ENCODE results near the gene FOXRED2. TPM values are rescaled to one million over a fixed set of nuclear protein-coding genes. Genes with fewer than 3 reads are reported as not detected.

FOXRED2 gene
- total RNA-seq, 1 experiment from 2014 or later: 19.9 TPM

DNA sequence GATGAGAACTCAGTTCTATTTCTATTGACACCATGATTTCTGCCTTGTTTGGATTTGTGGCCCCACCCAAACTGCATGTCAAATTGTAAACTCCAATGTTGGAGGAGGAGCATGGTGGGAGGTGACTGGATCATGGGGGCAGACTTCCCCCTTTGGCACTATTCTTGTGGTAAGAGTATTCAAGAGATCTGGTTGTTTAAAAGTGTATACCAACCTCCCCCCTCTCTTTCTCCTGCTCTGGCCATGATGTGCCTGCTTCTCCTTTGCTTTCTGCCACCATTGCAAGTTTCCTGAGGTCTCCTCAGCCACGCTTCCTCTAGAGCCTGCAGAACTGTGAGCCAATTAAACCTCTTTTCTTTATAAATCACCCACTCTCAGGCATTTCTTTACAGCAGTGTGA, 7.9 kb upstream of the FOXRED2 start (continued):
- TF ChIP-seq, protein P1, sequence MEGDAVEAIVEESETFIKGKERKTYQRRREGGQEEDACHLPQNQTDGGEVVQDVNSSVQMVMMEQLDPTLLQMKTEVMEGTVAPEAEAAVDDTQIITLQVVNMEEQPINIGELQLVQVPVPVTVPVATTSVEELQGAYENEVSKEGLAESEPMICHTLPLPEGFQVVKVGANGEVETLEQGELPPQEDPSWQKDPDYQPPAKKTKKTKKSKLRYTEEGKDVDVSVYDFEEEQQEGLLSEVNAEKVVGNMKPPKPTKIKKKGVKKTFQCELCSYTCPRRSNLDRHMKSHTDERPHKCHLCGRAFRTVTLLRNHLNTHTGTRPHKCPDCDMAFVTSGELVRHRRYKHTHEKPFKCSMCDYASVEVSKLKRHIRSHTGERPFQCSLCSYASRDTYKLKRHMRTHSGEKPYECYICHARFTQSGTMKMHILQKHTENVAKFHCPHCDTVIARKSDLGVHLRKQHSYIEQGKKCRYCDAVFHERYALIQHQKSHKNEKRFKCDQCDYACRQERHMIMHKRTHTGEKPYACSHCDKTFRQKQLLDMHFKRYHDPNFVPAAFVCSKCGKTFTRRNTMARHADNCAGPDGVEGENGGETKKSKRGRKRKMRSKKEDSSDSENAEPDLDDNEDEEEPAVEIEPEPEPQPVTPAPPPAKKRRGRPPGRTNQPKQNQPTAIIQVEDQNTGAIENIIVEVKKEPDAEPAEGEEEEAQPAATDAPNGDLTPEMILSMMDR (IDR thresholded peaks at IDR 0.05 in 2 of 3, conservative IDR thresholded peaks at IDR 0.05 in 1 of 3; ENCODE audit: borderline replicate concordance in 1 of 3, insufficient read depth in 1 of 3, low read depth in 2 of 3, low read length in 2 of 3): no peak
- TF ChIP-seq, protein P2, sequence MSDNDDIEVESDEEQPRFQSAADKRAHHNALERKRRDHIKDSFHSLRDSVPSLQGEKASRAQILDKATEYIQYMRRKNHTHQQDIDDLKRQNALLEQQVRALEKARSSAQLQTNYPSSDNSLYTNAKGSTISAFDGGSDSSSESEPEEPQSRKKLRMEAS (IDR thresholded peaks at IDR 0.05): no peak
- TF ChIP-seq SIN3A (IDR thresholded peaks at IDR 0.05; ENCODE audit: low read depth) (no peak), EZH2phosphoT487 (IDR thresholded peaks at IDR 0.05; ENCODE audit: borderline replicate concordance) (no peak)

DNA sequence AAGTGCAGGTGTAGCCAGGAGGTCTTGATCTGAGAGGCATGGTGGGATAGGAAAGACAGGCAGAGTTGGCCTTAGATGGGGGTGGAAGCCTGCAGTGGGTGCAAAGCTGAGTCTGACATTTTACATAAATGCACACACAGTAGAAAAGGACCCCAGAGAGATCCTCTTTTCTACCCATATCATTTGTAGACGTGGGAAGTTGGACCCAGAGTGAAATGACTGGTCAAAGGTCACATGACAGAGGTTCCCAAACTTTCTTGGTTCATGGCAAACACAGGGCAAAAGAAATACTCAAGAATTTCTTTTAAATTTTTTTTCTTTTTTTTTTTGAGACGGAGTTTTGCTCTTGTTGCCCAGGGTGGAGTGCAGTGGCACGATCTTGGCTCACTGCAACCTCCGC, 6.2 kb upstream of the FOXRED2 start:
- RAD21 ChIA-PET (ENCODE audit: low non-redundant PET in 1 of 2, low total read pairs in 2 of 2, uncharacterized antibody in 2 of 2, unreplicated experiment in 2 of 2): no interaction called here
- ATAC-seq (no peak), DNase-seq (ENCODE audit: low read depth, low spot score) (no peak)
- Histone ChIP-seq H3K4me1 (ENCODE audit: control insufficient read depth in 1 of 2, insufficient read depth in 2 of 2, low read length in 2 of 2) (no peaks in the 10 kb centered on the region), H3K4me3 (replicated peaks in 1 of 2; ENCODE audit: low read depth in 1 of 2, low read length in 2 of 2) (no peak overlapping the region), H3K9me2 (ENCODE audit: insufficient read depth) (no peaks in the 10 kb centered on the region), H3K4me2 (ENCODE audit: low read length) (no peak overlapping the region), H3K9ac (ENCODE audit: low read length) (no peak overlapping the region), H2AFZ (ENCODE audit: low read depth, low read length, poor library complexity, severe bottlenecking) (no peak overlapping the region), H3K27me3 (ENCODE audit: insufficient read depth, low read length) (no peaks in the 10 kb centered on the region), H4K20me1 (ENCODE audit: insufficient read depth) (0 out of 2 replicates have a peak, but pooled peaks cover 4% of the 10 kb centered on the region), H3K9me3 (ENCODE audit: control insufficient read depth in 1 of 2, insufficient read depth in 1 of 2, low read depth in 1 of 2, low read length in 2 of 2) (no peaks in the 10 kb centered on the region), H3K27ac (ENCODE audit: low read depth, low read length) (no peak overlapping the region), H3K36me3 (ENCODE audit: control insufficient read depth in 1 of 2, insufficient read depth in 2 of 2, low read length in 2 of 2) (peaks cover 62 to 69% of the 10 kb centered on the region in 2 experiments), H3K79me2 (ENCODE audit: insufficient read depth, low read length) (peaks cover 33% of the 10 kb centered on the region; the same call in 1 of the 2 replicates)
- CTCF ChIA-PET: interaction anchor here (1.2 to 1.6 kb wide), 2 partner anchors 10 to 263 kb away, joined by 3 to 4 read pairs; partner anchors contain the start of gene IFT27
- POLR2A ChIA-PET: interaction anchor here (1.0 kb wide), 1 partner anchor 16 kb away, joined by 3 read pairs; the partner anchor contains the start of gene EIF3D
- intact Hi-C loops (cut with micrococcal nuclease): no loop called here
- BruUV-seq (replicated peaks): no TSS peak
- TF ChIP-seq, protein P1 (IDR thresholded peaks at IDR 0.05 in 2 of 3, conservative IDR thresholded peaks at IDR 0.05 in 1 of 3; ENCODE audit: borderline replicate concordance in 1 of 3, insufficient read depth in 1 of 3, low read depth in 2 of 3, low read length in 2 of 3): no peak
- TF ChIP-seq, protein P3, sequence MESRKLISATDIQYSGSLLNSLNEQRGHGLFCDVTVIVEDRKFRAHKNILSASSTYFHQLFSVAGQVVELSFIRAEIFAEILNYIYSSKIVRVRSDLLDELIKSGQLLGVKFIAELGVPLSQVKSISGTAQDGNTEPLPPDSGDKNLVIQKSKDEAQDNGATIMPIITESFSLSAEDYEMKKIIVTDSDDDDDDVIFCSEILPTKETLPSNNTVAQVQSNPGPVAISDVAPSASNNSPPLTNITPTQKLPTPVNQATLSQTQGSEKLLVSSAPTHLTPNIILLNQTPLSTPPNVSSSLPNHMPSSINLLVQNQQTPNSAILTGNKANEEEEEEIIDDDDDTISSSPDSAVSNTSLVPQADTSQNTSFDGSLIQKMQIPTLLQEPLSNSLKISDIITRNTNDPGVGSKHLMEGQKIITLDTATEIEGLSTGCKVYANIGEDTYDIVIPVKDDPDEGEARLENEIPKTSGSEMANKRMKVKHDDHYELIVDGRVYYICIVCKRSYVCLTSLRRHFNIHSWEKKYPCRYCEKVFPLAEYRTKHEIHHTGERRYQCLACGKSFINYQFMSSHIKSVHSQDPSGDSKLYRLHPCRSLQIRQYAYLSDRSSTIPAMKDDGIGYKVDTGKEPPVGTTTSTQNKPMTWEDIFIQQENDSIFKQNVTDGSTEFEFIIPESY (IDR thresholded peaks at IDR 0.05; ENCODE audit: extremely low read depth, insufficient replicate concordance, low read length): no peak
- TF ChIP-seq FOSL1 (IDR thresholded peaks at IDR 0.05; ENCODE audit: low read depth) (no peak), JUND (IDR thresholded peaks at IDR 0.05) (no peak), ZNF274 (IDR thresholded peaks at IDR 0.05; ENCODE audit: low read depth, low read length) (no peak), CBX3 (IDR thresholded peaks at IDR 0.05; ENCODE audit: low read depth) (no peak), YY1 (IDR thresholded peaks at IDR 0.05; ENCODE audit: extremely low read depth, insufficient replicate concordance, low read depth, low read length) (no peak), TCF7L2 (IDR thresholded peaks at IDR 0.05; ENCODE audit: borderline replicate concordance, extremely low read depth, insufficient read depth, insufficient read length) (no peak), ZFX (IDR thresholded peaks at IDR 0.05) (no peak), EGR1 (IDR thresholded peaks at IDR 0.05; ENCODE audit: low read depth) (no peak)
- TF ChIP-seq, protein P4, sequence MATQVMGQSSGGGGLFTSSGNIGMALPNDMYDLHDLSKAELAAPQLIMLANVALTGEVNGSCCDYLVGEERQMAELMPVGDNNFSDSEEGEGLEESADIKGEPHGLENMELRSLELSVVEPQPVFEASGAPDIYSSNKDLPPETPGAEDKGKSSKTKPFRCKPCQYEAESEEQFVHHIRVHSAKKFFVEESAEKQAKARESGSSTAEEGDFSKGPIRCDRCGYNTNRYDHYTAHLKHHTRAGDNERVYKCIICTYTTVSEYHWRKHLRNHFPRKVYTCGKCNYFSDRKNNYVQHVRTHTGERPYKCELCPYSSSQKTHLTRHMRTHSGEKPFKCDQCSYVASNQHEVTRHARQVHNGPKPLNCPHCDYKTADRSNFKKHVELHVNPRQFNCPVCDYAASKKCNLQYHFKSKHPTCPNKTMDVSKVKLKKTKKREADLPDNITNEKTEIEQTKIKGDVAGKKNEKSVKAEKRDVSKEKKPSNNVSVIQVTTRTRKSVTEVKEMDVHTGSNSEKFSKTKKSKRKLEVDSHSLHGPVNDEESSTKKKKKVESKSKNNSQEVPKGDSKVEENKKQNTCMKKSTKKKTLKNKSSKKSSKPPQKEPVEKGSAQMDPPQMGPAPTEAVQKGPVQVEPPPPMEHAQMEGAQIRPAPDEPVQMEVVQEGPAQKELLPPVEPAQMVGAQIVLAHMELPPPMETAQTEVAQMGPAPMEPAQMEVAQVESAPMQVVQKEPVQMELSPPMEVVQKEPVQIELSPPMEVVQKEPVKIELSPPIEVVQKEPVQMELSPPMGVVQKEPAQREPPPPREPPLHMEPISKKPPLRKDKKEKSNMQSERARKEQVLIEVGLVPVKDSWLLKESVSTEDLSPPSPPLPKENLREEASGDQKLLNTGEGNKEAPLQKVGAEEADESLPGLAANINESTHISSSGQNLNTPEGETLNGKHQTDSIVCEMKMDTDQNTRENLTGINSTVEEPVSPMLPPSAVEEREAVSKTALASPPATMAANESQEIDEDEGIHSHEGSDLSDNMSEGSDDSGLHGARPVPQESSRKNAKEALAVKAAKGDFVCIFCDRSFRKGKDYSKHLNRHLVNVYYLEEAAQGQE (IDR thresholded peaks at IDR 0.05; ENCODE audit: low read depth): no peak
